Esophagus muscularis mucosa (tissue), 4 donors: Measurements from ENCODE around the gene MPRIP.

ENCODE experiments used
- CTCF ChIP-seq, 3 experiments: fragments of 200-600 bp in 2 of 3; fragments of 450-650 bp in 1 of 3; sonication (generic) in 2 of 3; IDR thresholded peaks; one replicate each; pipeline ENCODE4 v1.5.1; 2017 to 2019; ENCODE audit warnings: antibody characterized with exemption in 3 of 3, mild to moderate bottlenecking in 2 of 3, moderate library complexity in 1 of 3
- EP300 ChIP-seq: sonication (generic); formaldehyde crosslinking; IDR thresholded peaks from one replicate; pipeline ENCODE4 v1.6.1; 2017; ENCODE audit warnings: antibody characterized with exemption
- POLR2A ChIP-seq: fragments of 450-650 bp; IDR thresholded peaks from one replicate; pipeline ENCODE4 v1.6.1; 2017; ENCODE audit warnings: antibody characterized with exemption, moderate library complexity, mild to moderate bottlenecking, low read depth
- POLR2AphosphoS5 ChIP-seq, 2 donors: sonication (generic); formaldehyde crosslinking; IDR thresholded peaks; one replicate each; pipeline ENCODE4 v1.6.1; 2017; ENCODE audit warnings: antibody characterized with exemption in 2 of 2

DNA sequence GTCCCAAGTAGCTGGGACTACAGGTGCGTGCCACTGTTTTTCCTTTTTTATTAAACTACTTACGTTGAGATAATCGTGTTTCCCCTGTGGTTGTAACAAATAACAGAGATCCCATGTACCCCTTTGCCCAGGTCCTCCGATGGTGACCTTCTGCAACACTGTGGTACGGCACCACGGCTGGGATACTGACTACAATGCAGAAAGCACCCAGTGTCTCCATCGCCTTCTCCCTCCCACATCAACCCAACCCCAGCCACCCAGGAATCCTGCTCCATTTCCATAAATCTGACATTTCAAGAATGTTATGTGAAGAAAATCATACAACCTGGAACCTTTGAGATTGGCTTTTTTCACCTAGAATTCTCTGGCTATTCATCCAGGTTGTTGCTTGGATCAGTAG lies 22.1 kb downstream of the MPRIP start:
- TF ChIP-seq CTCF (IDR thresholded peaks at IDR 0.05) (no peak), POLR2A (no peak), POLR2AphosphoS5 (IDR thresholded peaks at IDR 0.05) (no peak), EP300 (no peak)
